Frontal cortex (tissue), 4 donors: Measurements from ENCODE around the gene MAN1C1. TPM values are rescaled to one million over a fixed set of nuclear protein-coding genes. Genes with fewer than 3 reads are reported as not detected.
"Not testable (repeated sequence)": the region's sequence is repeated elsewhere in the genome, so short reads cannot be mapped to it uniquely, and the experiment has no call there.

ENCODE experiments used
- DNase-seq, 2 donors: peaks; one replicate each; pipeline ENCODE4 v3.0.0; 2012; ENCODE audit warnings: low spot score in 2 of 2
- FAIRE-seq: peaks from 2 replicates; lab custom pipeline; 2012; peaks lifted over from hg19 to GRCh38; lab: Jason Lieb, UNC
- total RNA-seq: library from RNA; depleted of rRNA; stranded (reverse); fragments of >200 nt; gene quantifications from one replicate; pipeline ENCODE4 v1.2.3, GENCODE V29; 2014
- donor health status: control.
- donor health status: control.
- donor health status: control.

Gene MAN1C1
- total RNA-seq, 1 donor from 2014 or later = 5.3 TPM

DNA sequence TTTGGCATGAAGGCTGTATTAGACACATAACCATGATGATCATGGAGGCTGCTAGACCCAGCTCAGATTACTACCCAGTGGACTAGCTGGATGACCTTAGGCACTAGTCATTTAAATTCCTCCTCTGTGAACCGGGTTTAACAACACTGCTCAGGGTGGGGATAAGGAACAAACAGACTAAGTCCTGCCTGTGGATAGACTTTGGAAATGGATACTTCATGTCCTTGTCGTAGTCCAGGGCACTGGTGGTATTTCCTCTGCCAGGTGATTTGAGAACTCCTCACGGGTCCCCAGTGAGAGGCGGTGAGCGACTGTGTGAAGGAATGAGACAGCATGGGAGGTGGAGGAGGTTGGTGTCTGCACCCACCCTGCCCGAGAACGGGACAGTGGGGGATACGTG, 110.5 kb downstream of the MAN1C1 start:
- DNase-seq = no peak
- FAIRE-seq = no peak

- FAIRE-seq (no peak), DNase-seq (peak in 1 of 2 donors; percentile 38)
Observed at GRCh38 chr1:25727635-25728286, 111.2 kb downstream of the MAN1C1 start.

- DNase-seq (no peak), FAIRE-seq (no peak)
Observed at GRCh38 chr1:25728301-25728935, 111.8 kb downstream of the MAN1C1 start.

DNA sequence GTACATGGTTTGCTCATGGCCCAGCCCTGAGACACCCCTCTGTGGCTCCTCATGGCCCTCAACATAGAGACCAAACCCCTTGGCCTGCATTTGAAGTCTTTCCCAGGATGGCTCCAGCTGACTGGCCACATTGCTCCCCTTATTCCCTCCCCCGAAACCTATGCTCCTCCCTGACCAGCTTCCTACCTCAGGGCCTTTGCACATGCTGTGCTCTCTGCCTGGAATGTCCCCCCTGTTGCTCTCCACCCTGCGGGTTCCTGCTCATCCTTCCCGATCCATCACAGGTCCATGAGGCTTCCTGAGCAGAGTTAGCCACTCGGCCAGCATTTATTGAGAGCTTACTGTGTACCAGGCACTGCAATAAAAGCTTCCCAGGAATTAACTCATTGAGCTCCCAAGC, 112.5 kb downstream of the MAN1C1 start:
- FAIRE-seq (no peak), DNase-seq (no peak)

- DNase-seq (no peak), FAIRE-seq (no peak)
Observed at GRCh38 chr1:25729790-25730644, 113.4 kb downstream of the MAN1C1 start.

GRCh38 chr1:25731148-25731547, 114.6 kb downstream of the MAN1C1 start:
- FAIRE-seq (no peak), DNase-seq (no peak)

DNA sequence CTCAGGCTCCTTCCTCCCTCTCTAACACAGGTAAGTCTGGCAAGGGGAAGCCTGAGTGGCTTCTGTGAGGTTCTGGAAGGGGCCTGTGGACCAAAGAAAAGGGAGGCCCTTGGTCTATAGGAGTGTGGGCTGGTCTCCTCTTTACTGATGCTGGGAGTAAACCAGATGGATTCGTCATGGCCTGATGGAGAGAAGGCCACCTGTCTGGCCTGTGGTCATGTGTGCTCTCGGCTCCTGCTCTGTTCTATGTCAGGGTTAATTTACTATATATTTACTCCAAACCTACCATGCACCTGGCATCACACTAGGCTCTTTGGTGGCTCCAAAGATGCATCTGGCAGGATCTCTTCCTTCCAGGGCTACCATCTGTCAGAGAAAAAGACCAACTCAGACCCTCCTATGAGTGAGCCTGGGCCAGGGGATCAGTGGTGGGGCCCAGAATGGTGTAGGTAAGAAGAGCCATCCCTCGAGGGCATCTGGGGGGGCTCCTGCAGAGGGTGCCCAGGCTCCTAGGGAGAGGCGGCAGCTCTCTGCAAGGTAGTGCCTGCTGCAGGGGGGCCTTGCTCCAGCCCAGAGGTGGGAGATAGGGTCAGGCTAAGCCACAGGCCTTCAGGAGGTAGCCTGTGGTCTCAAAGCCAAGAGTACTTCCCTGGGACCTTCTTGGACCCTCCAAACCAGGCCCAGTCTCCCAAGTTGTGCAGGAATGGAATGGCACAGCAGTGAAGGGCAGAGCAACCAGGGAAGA, 115.2 kb downstream of the MAN1C1 start:
- no peak for FAIRE-seq

DNA sequence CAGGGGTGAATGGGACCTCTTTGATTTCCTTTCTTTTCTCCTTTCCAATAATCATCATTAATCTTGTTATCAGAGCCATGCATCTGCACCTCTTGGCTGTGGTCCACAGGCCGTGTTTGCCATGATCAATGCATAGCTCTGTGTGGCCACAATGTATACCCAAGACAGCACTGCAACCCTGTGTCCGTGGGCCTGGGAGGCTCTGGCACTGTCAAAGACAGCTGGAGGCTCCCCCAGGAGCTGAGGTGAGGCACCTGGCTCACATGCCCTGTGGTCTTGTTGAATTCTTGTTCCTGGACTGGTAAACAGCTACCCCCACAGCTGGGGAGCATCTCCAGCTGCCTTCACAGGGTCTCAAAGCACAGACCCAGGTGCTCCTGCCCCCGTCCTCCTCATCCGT, 116.2 kb downstream of the MAN1C1 start:
- no peak for FAIRE-seq
- DNase-seq = no peak

More for the DNA sequence above, 115.2 kb downstream of the MAN1C1 start:
- no peak for DNase-seq

DNA sequence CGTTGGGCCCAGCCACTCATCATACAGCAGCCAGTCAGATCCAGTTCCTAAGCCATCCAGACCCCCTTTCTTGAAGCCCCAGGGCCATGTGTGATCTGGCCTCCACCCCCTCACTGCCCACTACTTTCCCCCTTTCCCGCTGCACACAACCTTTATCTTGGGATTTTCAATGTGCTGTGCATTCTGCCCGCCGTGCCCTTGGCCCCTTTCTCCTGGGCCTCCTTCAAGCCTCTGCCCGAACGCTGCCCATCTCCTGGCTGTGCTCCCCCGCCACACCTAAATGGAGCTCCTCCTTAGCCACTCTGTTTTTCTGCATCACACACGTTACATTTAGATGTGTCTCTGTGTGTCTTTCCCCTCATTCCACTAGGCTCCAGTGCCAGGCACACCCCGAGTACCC, 116.7 kb downstream of the MAN1C1 start:
- FAIRE-seq = no peak
- DNase-seq = no peak

- DNase-seq, FAIRE-seq: not testable (repeated sequence)
Observed at GRCh38 chr1:25734991-25735390, 118.4 kb downstream of the MAN1C1 start.

GRCh38 chr1:25735956-25736529, 119.5 kb downstream of the MAN1C1 start:
- no peak for DNase-seq
- no peak for FAIRE-seq

GRCh38 chr1:25737130-25737529, 120.5 kb downstream of the MAN1C1 start:
- FAIRE-seq (no peak), DNase-seq (no peak)

- FAIRE-seq (no peak), DNase-seq (no peak)
Observed at GRCh38 chr1:25738499-25738898, 121.9 kb downstream of the MAN1C1 start.

- DNase-seq (no peak), FAIRE-seq (no peak)
Observed at GRCh38 chr1:25739341-25739740, 122.8 kb downstream of the MAN1C1 start.

DNA sequence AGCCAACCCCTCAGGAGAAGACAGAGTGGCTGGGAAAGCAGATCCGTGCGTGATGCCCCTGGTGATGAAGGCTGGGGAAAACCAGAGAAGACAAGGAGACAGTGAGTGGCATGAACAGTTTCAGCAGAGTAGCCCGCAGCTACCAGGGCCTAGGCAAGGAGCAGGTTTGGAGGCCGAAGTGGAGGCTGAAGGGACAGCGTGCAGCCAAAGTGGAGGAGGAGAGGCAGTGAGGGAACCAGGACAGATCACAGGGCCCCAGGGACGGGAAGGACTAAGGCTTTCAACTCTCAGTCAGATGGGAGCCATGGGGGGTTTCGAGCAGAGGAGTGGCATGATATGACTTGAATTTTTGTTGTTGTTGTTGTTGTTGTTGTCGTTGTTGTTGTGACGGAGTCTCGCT, 123.5 kb downstream of the MAN1C1 start:
- FAIRE-seq (no peak), DNase-seq (no peak)

DNA sequence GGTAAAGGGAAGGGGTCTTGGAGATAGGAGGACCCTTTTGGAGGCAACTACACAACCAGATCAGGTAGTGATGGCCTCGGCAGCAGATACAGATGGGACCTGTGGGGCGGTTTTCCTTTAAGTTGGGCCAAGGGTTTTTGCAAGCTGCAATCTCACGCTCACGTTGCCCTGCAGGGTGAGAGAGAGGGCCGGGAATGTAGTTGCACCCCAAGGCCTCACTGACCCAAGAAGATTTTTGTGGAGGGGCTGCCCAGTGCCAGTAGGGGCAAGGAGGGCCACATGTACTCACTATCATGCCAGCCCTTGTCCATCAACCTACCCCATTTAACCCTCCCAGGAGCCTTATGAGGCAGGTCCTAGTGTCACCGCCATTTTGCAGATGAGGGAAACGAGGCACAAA, 125.7 kb downstream of the MAN1C1 start:
- DNase-seq = no peak
- no peak for FAIRE-seq

GRCh38 chr1:25743164-25744139, 126.9 kb downstream of the MAN1C1 start:
- DNase-seq (peak; percentile 34 to 72), FAIRE-seq (no peak)

DNA sequence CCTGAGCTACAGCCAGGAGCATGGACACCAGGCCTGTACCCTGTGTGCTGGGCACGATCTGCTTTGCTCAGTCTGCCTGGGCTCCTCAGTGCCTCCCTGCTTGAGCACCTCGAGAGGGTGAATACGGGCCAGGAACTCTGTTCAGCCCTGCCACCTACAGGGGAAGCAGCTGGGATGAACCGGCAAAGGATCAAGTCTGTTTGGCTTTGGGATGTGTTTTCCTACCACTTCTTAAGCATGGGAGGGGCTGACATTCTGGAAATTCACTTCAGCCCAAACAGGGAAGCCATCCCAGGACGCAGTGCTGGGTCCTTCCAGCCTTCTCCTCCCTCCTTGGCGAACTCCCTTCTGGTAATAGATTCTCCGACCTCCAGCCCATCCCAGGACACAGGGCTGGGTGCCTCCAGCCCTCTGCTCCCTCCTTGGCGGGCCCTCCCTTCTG, 127.6 kb downstream of the MAN1C1 start:
- FAIRE-seq (no peak), DNase-seq (peak; percentile 31 to 58)
